ENCODE data around the gene ATP6V0E1. TPM values are rescaled to one million over a fixed set of nuclear protein-coding genes. Genes with fewer than 3 reads are reported as not detected.

ATP6V0E1 gene
- total and polyA plus RNA-seq, 4 donors, result 113 to 502 (median 353) TPM

- Histone ChIP-seq H3K36me3 (ENCODE audit: control insufficient read depth in 4 of 4, insufficient read depth in 4 of 4, low read length in 4 of 4) (peaks cover 0 to 2% (median 0%) of the 10 kb centered on the region in 4 donors), H3K27me3 (ENCODE audit: control insufficient read depth in 3 of 3, insufficient read depth in 3 of 3, low read length in 2 of 3) (no peaks in the 10 kb centered on the region), H3K9me3 (ENCODE audit: control insufficient read depth in 4 of 4, insufficient read depth in 3 of 4, low read length in 3 of 4) (no peaks in the 10 kb centered on the region), H3K4me3 (no peak overlapping the region), H3K9ac (ENCODE audit: insufficient read depth in 1 of 2, low read length in 2 of 2) (no peak overlapping the region), H3K27ac (ENCODE audit: low read depth in 1 of 2, low read length in 1 of 2) (no peak overlapping the region), H3K4me1 (ENCODE audit: control insufficient read depth in 5 of 5, insufficient read depth in 5 of 5, low read length in 5 of 5) (peaks cover 0 to 10% (median 0%) of the 10 kb centered on the region in 5 donors)
- ATAC-seq (ENCODE audit: insufficient read depth, low FRiP score) (no peak), DNase-seq (no peak)
- WGBS, 2 donors, result 81 to 82% methylated on average over 9 of the region's 9 CpGs
- no peak for TF ChIP-seq CTCF (IDR thresholded peaks at IDR 0.05; ENCODE audit: control extremely low read depth, extremely low read depth)
Measured at GRCh38 chr5:173001229-173001841, 17.8 kb downstream of the ATP6V0E1 start.

GRCh38 chr5:173003360-173003759 lies 19.8 kb downstream of the ATP6V0E1 start:
- no peaks in the 10 kb centered on the region for H3K27me3 ChIP-seq (ENCODE audit: control insufficient read depth in 3 of 3, insufficient read depth in 3 of 3, low read length in 2 of 3)
- TF ChIP-seq CTCF (IDR thresholded peaks at IDR 0.05; ENCODE audit: control extremely low read depth, extremely low read depth), result no peak
- H3K4me1 ChIP-seq (ENCODE audit: control insufficient read depth in 5 of 5, insufficient read depth in 5 of 5, low read length in 5 of 5), result peaks cover 4 to 10% (median 7%) of the 10 kb centered on the region in 5 donors
- ATAC-seq (ENCODE audit: insufficient read depth, low FRiP score) (no peak), DNase-seq (no peak)
- WGBS, 2 donors, result 66 to 68% methylated on average over 3 of the region's 3 CpGs
- H3K9me3 ChIP-seq (ENCODE audit: control insufficient read depth in 4 of 4, insufficient read depth in 3 of 4, low read length in 3 of 4), result no peaks in the 10 kb centered on the region
- no peak overlapping the region for H3K27ac ChIP-seq (ENCODE audit: low read depth in 1 of 2, low read length in 1 of 2)
- no peak overlapping the region for H3K9ac ChIP-seq (ENCODE audit: insufficient read depth in 1 of 2, low read length in 2 of 2)
- no peak overlapping the region for H3K4me3 ChIP-seq
- peaks cover 0 to 2% (median 0%) of the 10 kb centered on the region in 4 donors for H3K36me3 ChIP-seq (ENCODE audit: control insufficient read depth in 4 of 4, insufficient read depth in 4 of 4, low read length in 4 of 4)

- H3K4me1 ChIP-seq (ENCODE audit: control insufficient read depth in 5 of 5, insufficient read depth in 5 of 5, low read length in 5 of 5), result peaks cover 4 to 10% (median 8%) of the 10 kb centered on the region in 5 donors
- H3K4me3 ChIP-seq, result no peak overlapping the region
- TF ChIP-seq CTCF (IDR thresholded peaks at IDR 0.05; ENCODE audit: control extremely low read depth, extremely low read depth), result no peak
- no peak overlapping the region for H3K9ac ChIP-seq (ENCODE audit: insufficient read depth in 1 of 2, low read length in 2 of 2)
- H3K36me3 ChIP-seq (ENCODE audit: control insufficient read depth in 4 of 4, insufficient read depth in 4 of 4, low read length in 4 of 4), result peaks cover 0 to 2% (median 0%) of the 10 kb centered on the region in 4 donors
- no peaks in the 10 kb centered on the region for H3K9me3 ChIP-seq (ENCODE audit: control insufficient read depth in 4 of 4, insufficient read depth in 3 of 4, low read length in 3 of 4)
- H3K27me3 ChIP-seq (ENCODE audit: control insufficient read depth in 3 of 3, insufficient read depth in 3 of 3, low read length in 2 of 3), result no peaks in the 10 kb centered on the region
- WGBS, 2 donors, result 82 to 93% methylated on average over 2 of the region's 2 CpGs
- DNase-seq (no peak), ATAC-seq (ENCODE audit: insufficient read depth, low FRiP score) (no peak)
- H3K27ac ChIP-seq (ENCODE audit: low read depth in 1 of 2, low read length in 1 of 2), result no peak overlapping the region
Measured at GRCh38 chr5:173004013-173004412, 20.4 kb downstream of the ATP6V0E1 start.

GRCh38 chr5:173004447-173004846 lies 20.9 kb downstream of the ATP6V0E1 start:
- Histone ChIP-seq H3K4me1 (ENCODE audit: control insufficient read depth in 5 of 5, insufficient read depth in 5 of 5, low read length in 5 of 5) (peaks cover 4 to 10% (median 8%) of the 10 kb centered on the region in 5 donors), H3K36me3 (ENCODE audit: control insufficient read depth in 4 of 4, insufficient read depth in 4 of 4, low read length in 4 of 4) (peaks cover 0 to 2% (median 0%) of the 10 kb centered on the region in 4 donors), H3K9ac (ENCODE audit: insufficient read depth in 1 of 2, low read length in 2 of 2) (no peak overlapping the region), H3K27me3 (ENCODE audit: control insufficient read depth in 3 of 3, insufficient read depth in 3 of 3, low read length in 2 of 3) (no peaks in the 10 kb centered on the region), H3K4me3 (no peak overlapping the region), H3K27ac (ENCODE audit: low read depth in 1 of 2, low read length in 1 of 2) (no peak overlapping the region), H3K9me3 (ENCODE audit: control insufficient read depth in 4 of 4, insufficient read depth in 3 of 4, low read length in 3 of 4) (no peaks in the 10 kb centered on the region)
- DNase-seq (no peak), ATAC-seq (ENCODE audit: insufficient read depth, low FRiP score) (no peak)
- TF ChIP-seq CTCF (IDR thresholded peaks at IDR 0.05; ENCODE audit: control extremely low read depth, extremely low read depth), result no peak
- WGBS, 2 donors, result 88 to 89% methylated on average over 5 of the region's 5 CpGs
